HepG2 (cell line): ENCODE measurements around the gene COL18A1. TPM values are rescaled to one million over a fixed set of nuclear protein-coding genes. Genes with fewer than 3 reads are reported as not detected.
A peak's percentile ranks its signal among the peaks of the same experiment; 100 is the strongest.

Source experiments
- ATAC-seq: fragments of 200-7000 bp; cut with Tn5 transposase; 3 replicates; pipeline ENCODE4 v1.9.1; 2020; ENCODE audit warnings: mild to moderate bottlenecking, moderate library complexity
- BruUV-seq: library from RNA; stranded (reverse); fragments of 400-500 nt; replicated peaks from 2 replicates; lab custom pipeline; 2021; lab: Mats Ljungman, UMichigan
- CTCF ChIA-PET: fragments of 300-600 bp; formaldehyde crosslinking; extraction: SDS; loops from one replicate; lab custom pipeline; 2021; ENCODE audit warnings: low total read pairs, inconsistent platforms, low intra/inter-chr PET ratio; lab: Yijun Ruan, JAX
- POLR2A ChIA-PET: fragments of 350-600 bp; sonication (Branson Sonifier 250); formaldehyde crosslinking; loops from one replicate; lab custom pipeline; 2020; ENCODE audit warnings: antibody characterized with exemption, inconsistent platforms; lab: Yijun Ruan, JAX
- DNase-seq: peaks from one replicate; pipeline ENCODE4 v3.0.0-alpha.2; 2015; ENCODE audit warnings: low spot score
- FAIRE-seq: peaks from 3 replicates; lab custom pipeline; 2011; peaks lifted over from hg19 to GRCh38; lab: Jason Lieb, UNC
- H2AFZ ChIP-seq: one replicate; pipeline ENCODE4 v1.6.1; 2011; ENCODE audit warnings: low read length, inconsistent platforms
- H3K27ac ChIP-seq: fragments of 300-600 bp; 3 replicates; pipeline ENCODE4 v1.8.0; 2011; ENCODE audit warnings: mixed run types, mild to moderate bottlenecking, mixed read lengths, low read length, inconsistent platforms; ENCODE audit not compliant: insufficient read depth; ENCODE audit errors: extremely low read length
- H3K27me3 ChIP-seq, 2 experiments: fragments of 200-600 bp in 1 of 2; 2 replicates in 1 of 2; 3 replicates in 1 of 2; pipeline versions ENCODE4 v1.6.0 to v1.8.0; 2011; ENCODE audit warnings: low read length in 2 of 2, mild to moderate bottlenecking in 2 of 2, moderate library complexity in 2 of 2, inconsistent platforms in 1 of 2; ENCODE audit not compliant: insufficient read depth in 2 of 2, control insufficient read depth in 1 of 2
- H3K36me3 ChIP-seq, 2 experiments: fragments of 200-600 bp in 1 of 2; replicated peaks in 1 of 2; 2 replicates in 1 of 2; 3 replicates in 1 of 2; pipeline versions ENCODE4 v1.5.1 to v1.8.0; 2011; ENCODE audit warnings: low read length in 2 of 2, inconsistent platforms in 1 of 2; ENCODE audit not compliant: insufficient read depth in 2 of 2, control insufficient read depth in 1 of 2
- H3K4me1 ChIP-seq: 2 replicates; pipeline ENCODE4 v1.5.1; 2012; ENCODE audit warnings: low read length, inconsistent platforms; ENCODE audit not compliant: insufficient read depth
- H3K4me2 ChIP-seq: 2 replicates; pipeline ENCODE4 v1.6.0; 2011; ENCODE audit warnings: low read depth, low read length, inconsistent platforms
- H3K4me3 ChIP-seq, 3 experiments: fragments of 200-600 bp in 1 of 3; sonication (generic), shearing (Covaris generic) in 1 of 3; replicated peaks in 1 of 3; 2 replicates each; pipeline ENCODE4 v1.5.1; 2011 to 2016; ENCODE audit warnings: low read length in 3 of 3, inconsistent platforms in 2 of 3, low read depth in 2 of 3, mild to moderate bottlenecking in 2 of 3, control low read depth in 1 of 3, mixed read lengths in 1 of 3; ENCODE audit not compliant: insufficient read depth in 1 of 3
- H3K79me2 ChIP-seq: one replicate; pipeline ENCODE4 v1.6.1; 2011; ENCODE audit warnings: low read length, inconsistent platforms; ENCODE audit not compliant: insufficient read depth
- H3K9ac ChIP-seq: 2 replicates; pipeline ENCODE4 v1.6.0; 2011; ENCODE audit warnings: mild to moderate bottlenecking, low read depth, low read length, inconsistent platforms; ENCODE audit not compliant: insufficient read depth
- H3K9me3 ChIP-seq: 2 replicates; pipeline ENCODE4 v1.5.1; 2012; ENCODE audit warnings: mild to moderate bottlenecking, low read length
- H4K20me1 ChIP-seq: 2 replicates; pipeline ENCODE4 v1.6.0; 2011; ENCODE audit warnings: inconsistent platforms, mild to moderate bottlenecking, low read length, moderate library complexity; ENCODE audit not compliant: insufficient read depth
- HNRNPL ChIP-seq: fragments of 200-400 bp; formaldehyde crosslinking; IDR thresholded peaks from 2 replicates; pipeline ENCODE4 v1.6.1; 2017; ENCODE audit warnings: mild to moderate bottlenecking, low read depth, low read length
- TMF1 ChIP-seq: sonication (generic); formaldehyde crosslinking; IDR thresholded peaks from 2 replicates; pipeline ENCODE4 v1.8.1; 2022; ENCODE audit warnings: low read depth, missing genetic modification reagents
- WGBS: methylation state at CpG from one replicate; pipeline ENCODE4 v1.1.6; 2017; ENCODE audit warnings: low lambda C conversion rate; 5-methylcytosine and 5-hydroxymethylcytosine counted together
- in situ Hi-C: cut with HindIII; loops from 2 replicates; pipeline ENCODE4 v1.10.0; 2017; ENCODE audit warnings: low pct_unique_long_range_greater_than_20kb; ENCODE audit not compliant: extremely low pct_ligation_motif_present
- intact Hi-C: fragments of 100-400 bp; cut with micrococcal nuclease; formaldehyde crosslinking; loops from one replicate; pipeline ENCODE4 v1.10.0; 2022; ENCODE audit not compliant: unreplicated experiment
- polyA plus RNA-seq, 8 experiments: library from polyadenylated mRNA; depleted of rRNA in 3 of 8; stranded (reverse) in 7 of 8; unstranded in 1 of 8; fragments of >200 nt; fragmentation: Illumina TruSeq in 4 of 8; extraction: Trizol in 4 of 8; gene quantifications; 2 replicates each; pipeline versions ENCODE4 v1.2.1 to v1.2.3, GENCODE V29; 2011 to 2016; ENCODE audit warnings: low read depth in 4 of 8, missing spikeins in 1 of 8, mixed read lengths in 1 of 8; ENCODE audit not compliant: insufficient read depth in 1 of 8
- total RNA-seq, 5 experiments: library from RNA; depleted of rRNA; stranded (reverse); fragments of >200 nt; fragmentation: Illumina TruSeq; extraction: Trizol; gene quantifications; 2 replicates each; pipeline ENCODE4 v1.2.3, GENCODE V29; 2016; ENCODE audit warnings: low read depth in 1 of 5
- TF ChIP-seq, protein P1 (sequence below): IDR thresholded peaks from 2 replicates; pipeline ENCODE4 v1.6.1; 2012; ENCODE audit warnings: low read length, improper control_type of control experiment

Gene COL18A1
- total and polyA plus RNA-seq, 2 of the 13 experiments (the other 11 are each of a cell fraction or from before 2014, with no cell fraction given) = 79.0 to 102 TPM

DNA sequence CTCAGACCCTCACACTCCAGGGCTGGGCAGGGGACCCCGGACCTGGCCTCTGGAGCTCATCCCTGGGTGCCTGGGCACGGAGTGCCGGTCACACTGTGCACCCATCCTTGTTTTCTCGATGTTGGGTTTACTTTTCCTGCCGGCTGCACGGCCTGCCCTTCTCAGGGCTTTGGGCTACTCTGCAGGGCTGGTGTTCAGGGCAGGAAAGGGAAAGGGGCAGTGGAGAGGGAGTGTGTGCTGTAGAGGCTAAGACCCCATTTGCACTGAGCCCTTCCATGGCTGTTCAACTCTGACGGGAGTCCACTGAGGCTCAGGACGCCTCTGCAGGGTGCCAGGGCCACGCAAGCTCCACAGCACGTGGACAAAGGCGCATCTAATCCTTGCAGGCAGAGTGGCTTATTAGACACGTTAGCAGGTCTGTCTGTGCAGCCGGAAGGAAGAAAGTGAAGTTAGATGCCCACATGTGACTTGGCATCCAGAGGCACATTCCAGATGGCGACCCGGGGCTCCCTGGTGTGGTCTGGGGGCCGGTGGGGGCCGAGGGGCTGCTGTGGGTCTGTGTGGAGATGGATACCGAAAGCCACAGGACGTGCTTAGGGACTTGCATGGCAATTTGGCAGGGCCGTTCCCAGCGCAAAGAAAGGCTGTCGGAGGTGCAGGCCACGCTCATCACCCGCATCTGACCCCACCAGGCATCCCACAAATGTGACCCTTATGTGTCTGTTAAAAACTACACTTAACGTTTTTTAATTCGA, 33.6 kb downstream of the COL18A1 start:
- CTCF ChIA-PET = interaction anchor here (1.2 to 3.5 kb wide), 7 partner anchors 27 to 382 kb away, joined by 3 to 38 read pairs (median 5); no protein-coding TSS in a partner anchor
- H3K27me3 ChIP-seq = no peaks in the 10 kb centered on the region
- 93% methylated on average over 17 of the region's 26 CpGs for WGBS
- H4K20me1 ChIP-seq = peaks cover 4% of the 10 kb centered on the region; the same call in 1 of the 2 replicates
- FAIRE-seq (no peak), ATAC-seq (no peak)
- no peak overlapping the region for H2AFZ ChIP-seq
- in situ Hi-C loops = no loop called here
- no peak overlapping the region for H3K9ac ChIP-seq
- BruUV-seq = no TSS peak
- peaks cover 65% of the 10 kb centered on the region for H3K79me2 ChIP-seq
- H3K4me2 ChIP-seq = no peak overlapping the region
- POLR2A ChIA-PET = no interaction called here
- peaks cover 39% of the 10 kb centered on the region for H3K4me1 ChIP-seq
- TF ChIP-seq TMF1 (CRISPR knock-in tag) (0 out of 2 replicates have a peak, but pooled peaks have one; percentile 16), HNRNPL (0 out of 2 replicates have a peak, but pooled peaks have one; percentile 38)
- TF ChIP-seq, protein P1, sequence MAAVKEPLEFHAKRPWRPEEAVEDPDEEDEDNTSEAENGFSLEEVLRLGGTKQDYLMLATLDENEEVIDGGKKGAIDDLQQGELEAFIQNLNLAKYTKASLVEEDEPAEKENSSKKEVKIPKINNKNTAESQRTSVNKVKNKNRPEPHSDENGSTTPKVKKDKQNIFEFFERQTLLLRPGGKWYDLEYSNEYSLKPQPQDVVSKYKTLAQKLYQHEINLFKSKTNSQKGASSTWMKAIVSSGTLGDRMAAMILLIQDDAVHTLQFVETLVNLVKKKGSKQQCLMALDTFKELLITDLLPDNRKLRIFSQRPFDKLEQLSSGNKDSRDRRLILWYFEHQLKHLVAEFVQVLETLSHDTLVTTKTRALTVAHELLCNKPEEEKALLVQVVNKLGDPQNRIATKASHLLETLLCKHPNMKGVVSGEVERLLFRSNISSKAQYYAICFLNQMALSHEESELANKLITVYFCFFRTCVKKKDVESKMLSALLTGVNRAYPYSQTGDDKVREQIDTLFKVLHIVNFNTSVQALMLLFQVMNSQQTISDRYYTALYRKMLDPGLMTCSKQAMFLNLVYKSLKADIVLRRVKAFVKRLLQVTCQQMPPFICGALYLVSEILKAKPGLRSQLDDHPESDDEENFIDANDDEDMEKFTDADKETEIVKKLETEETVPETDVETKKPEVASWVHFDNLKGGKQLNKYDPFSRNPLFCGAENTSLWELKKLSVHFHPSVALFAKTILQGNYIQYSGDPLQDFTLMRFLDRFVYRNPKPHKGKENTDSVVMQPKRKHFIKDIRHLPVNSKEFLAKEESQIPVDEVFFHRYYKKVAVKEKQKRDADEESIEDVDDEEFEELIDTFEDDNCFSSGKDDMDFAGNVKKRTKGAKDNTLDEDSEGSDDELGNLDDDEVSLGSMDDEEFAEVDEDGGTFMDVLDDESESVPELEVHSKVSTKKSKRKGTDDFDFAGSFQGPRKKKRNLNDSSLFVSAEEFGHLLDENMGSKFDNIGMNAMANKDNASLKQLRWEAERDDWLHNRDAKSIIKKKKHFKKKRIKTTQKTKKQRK = no peak
- TF ChIP-seq, all 625 proteins: peak for 2
- no peak overlapping the region for H3K4me3 ChIP-seq
- DNase-seq = no peak
- H3K36me3 ChIP-seq = peaks cover 11 to 17% of the 10 kb centered on the region in 2 experiments
- H3K27ac ChIP-seq = no peak overlapping the region
- intact Hi-C loops = loop anchor here (1.0 kb wide), 1 partner anchor 146 kb away; no protein-coding TSS in a partner anchor
- H3K9me3 ChIP-seq = no peaks in the 10 kb centered on the region
